B cell (primary cell): ENCODE measurements around the gene CFAP61. TPM values are rescaled to one million over a fixed set of nuclear protein-coding genes. Genes with fewer than 3 reads are reported as not detected.

Experiments used
- ATAC-seq: fragments of 200-7000 bp; cut with Tn5 transposase; one replicate; pipeline ENCODE4 v1.10.0; 2021; ENCODE audit warnings: low read depth, mild to moderate bottlenecking, moderate number of reproducible peaks, moderate library complexity
- CTCF ChIA-PET: fragments of 350-600 bp; sonication (Branson Sonifier 250); formaldehyde crosslinking; loops from one replicate; lab custom pipeline; 2021; ENCODE audit warnings: antibody characterized with exemption, inconsistent platforms; lab: Charles Lee
- POLR2A ChIA-PET: fragments of 350-600 bp; sonication (Branson Sonifier 250); formaldehyde crosslinking; loops from one replicate; lab custom pipeline; 2021; ENCODE audit warnings: antibody characterized with exemption; lab: Charles Lee
- DNase-seq: peaks from one replicate; pipeline ENCODE4 v3.0.0; 2013
- H2AFZ ChIP-seq: 2 replicates; pipeline ENCODE4 v1.6.1; 2012; ENCODE audit warnings: mild to moderate bottlenecking, low read depth, low read length; ENCODE audit not compliant: insufficient read depth, poor library complexity, severe bottlenecking
- H3K27ac ChIP-seq, 2 donors: 1 replicate in 1 of 2; 2 replicates in 1 of 2; pipeline ENCODE4 v1.5.1; 2012 to 2013; ENCODE audit warnings: low read length in 2 of 2, mild to moderate bottlenecking in 2 of 2, moderate library complexity in 1 of 2
- H3K27me3 ChIP-seq, 4 experiments: fragments of 200-600 bp in 1 of 4; sonication (generic) in 1 of 4; replicated peaks in 1 of 4; 1 replicate in 2 of 4; 2 replicates in 2 of 4; pipeline versions ENCODE4 v1.6.1 to v1.7.0; 2013 to 2016; ENCODE audit warnings: low read length in 3 of 4, mild to moderate bottlenecking in 2 of 4, mixed read lengths in 1 of 4, moderate library complexity in 1 of 4; ENCODE audit not compliant: insufficient read depth in 4 of 4, control insufficient read depth in 3 of 4; ENCODE audit errors: control extremely low read depth in 1 of 4
- H3K36me3 ChIP-seq, 2 experiments: replicated peaks in 1 of 2; 1 replicate in 1 of 2; 2 replicates in 1 of 2; pipeline versions ENCODE4 v1.6.1 to v1.7.1; 2013; ENCODE audit warnings: low read length in 1 of 2; ENCODE audit not compliant: insufficient read depth in 2 of 2, control insufficient read depth in 1 of 2; ENCODE audit errors: control extremely low read depth in 1 of 2, extremely low read depth in 1 of 2
- H3K4me1 ChIP-seq, 2 donors: fragments of 200-600 bp in 1 of 2; sonication (generic) in 1 of 2; 1 replicate in 1 of 2; 2 replicates in 1 of 2; pipeline versions ENCODE4 v1.5.1 to v1.6.1; 2013 to 2017; ENCODE audit warnings: low read length in 2 of 2; ENCODE audit not compliant: control insufficient read depth in 2 of 2, insufficient read depth in 2 of 2
- H3K4me2 ChIP-seq: replicated peaks from 2 replicates; pipeline ENCODE3; 2012; ENCODE audit warnings: mild to moderate bottlenecking, low read depth, low read length; ENCODE audit not compliant: poor library complexity, severe bottlenecking
- H3K4me3 ChIP-seq, 5 experiments: fragments of 200-600 bp in 1 of 5; sonication (generic) in 1 of 5; 1 replicate in 3 of 5; 2 replicates in 2 of 5; pipeline versions ENCODE4 v1.5.1 to v1.7.0; 2011 to 2016; ENCODE audit warnings: low read length in 4 of 5, mild to moderate bottlenecking in 4 of 5, low read depth in 2 of 5, control low read depth in 1 of 5, moderate library complexity in 1 of 5; ENCODE audit not compliant: insufficient read depth in 1 of 5; ENCODE audit errors: control extremely low read depth in 1 of 5, extremely low read depth in 1 of 5
- H3K79me2 ChIP-seq: fragments of 200-600 bp; sonication (generic); one replicate; pipeline ENCODE4 v1.6.0; 2016; ENCODE audit warnings: low read length; ENCODE audit not compliant: control insufficient read depth, insufficient read depth
- H3K9ac ChIP-seq: fragments of 200-600 bp; sonication (generic); 2 replicates; pipeline ENCODE4 v1.6.1; 2017; ENCODE audit warnings: mild to moderate bottlenecking, low read length, moderate library complexity
- H3K9me3 ChIP-seq, 3 donors: one replicate each; pipeline versions ENCODE4 v1.6.1 to v1.7.1; 2013; ENCODE audit warnings: low read length in 2 of 3; ENCODE audit not compliant: control insufficient read depth in 2 of 3, insufficient read depth in 1 of 3; ENCODE audit errors: control extremely low read depth in 1 of 3
- H4K20me1 ChIP-seq: 2 replicates; pipeline ENCODE4 v1.6.0; 2012; ENCODE audit warnings: mild to moderate bottlenecking, low read length; ENCODE audit not compliant: insufficient read depth, control insufficient read depth, poor library complexity, severe bottlenecking
- H3K27ac Mint-ChIP-seq: one replicate; pipeline ENCODE4 v1.8.0; 2021; ENCODE audit warnings: mixed read lengths
- H3K27me3 Mint-ChIP-seq: one replicate; pipeline ENCODE4 v1.8.0; 2021; ENCODE audit warnings: mixed read lengths
- H3K4me1 Mint-ChIP-seq: one replicate; pipeline ENCODE4 v1.8.0; 2021; ENCODE audit warnings: mixed read lengths
- H3K4me3 Mint-ChIP-seq: one replicate; pipeline ENCODE4 v1.8.0; 2021; ENCODE audit warnings: mixed read lengths
- H3K9me3 Mint-ChIP-seq: one replicate; pipeline ENCODE4 v1.8.0; 2022; ENCODE audit warnings: mixed read lengths; ENCODE audit not compliant: insufficient read depth
- EZH2 ChIP-seq: IDR thresholded peaks from 2 replicates; pipeline ENCODE4 v1.6.1; 2012; ENCODE audit warnings: borderline replicate concordance, low read depth, mild to moderate bottlenecking, moderate library complexity, low read length; ENCODE audit not compliant: insufficient read depth, poor library complexity, severe bottlenecking
- WGBS: methylation state at CpG from one replicate; pipeline ENCODE4 v1.1.5; 2013; ENCODE audit warnings: missing lambda C conversion rate; ENCODE audit not compliant: insufficient coverage; 5-methylcytosine and 5-hydroxymethylcytosine counted together
- intact Hi-C: fragments of 100-400 bp; cut with micrococcal nuclease; formaldehyde crosslinking; loops from one replicate; pipeline ENCODE4 v1.10.0; 2022
- polyA plus RNA-seq: library from polyadenylated mRNA; depleted of rRNA; stranded (reverse); fragments of >200 nt; gene quantifications from 2 replicates; pipeline ENCODE4 v1.2.3, GENCODE V29; 2012
- total RNA-seq, 2 donors: library from RNA; stranded (reverse); fragments of 120-200 nt in 1 of 2; gene quantifications; 1 replicate in 1 of 2; 2 replicates in 1 of 2; pipeline versions ENCODE4 v1.2.3 to v1.2.4, GENCODE V29; 2013 to 2022
- TF ChIP-seq, protein P1 (sequence below): fragments of 200-600 bp; IDR thresholded peaks from one replicate; pipeline ENCODE4 v1.8.0; 2022; ENCODE audit warnings: antibody characterized with exemption, mild to moderate bottlenecking

Gene CFAP61
- total and polyA plus RNA-seq, 2 donors (not counting 1 experiment from before 2014, with no cell fraction given), result not detected

- WGBS, result 100% methylated on average over 5 of the region's 8 CpGs
- Histone ChIP-seq H4K20me1 (no peaks in the 10 kb centered on the region), H3K9me3 (no peaks in the 10 kb centered on the region), H2AFZ (no peak overlapping the region), H3K9ac (no peak overlapping the region), H3K79me2 (no peaks in the 10 kb centered on the region), H3K36me3 (no peaks in the 10 kb centered on the region), H3K4me2 (no peak overlapping the region), H3K4me1 (peaks cover 0 to 4% of the 10 kb centered on the region in 2 donors), H3K27me3 (peaks cover 0 to 4% (median 0%) of the 10 kb centered on the region in 4 experiments), H3K27ac (no peak overlapping the region), H3K4me3 (no peak overlapping the region)
- Mint-ChIP-seq H3K4me1 (peaks cover 3% of the 10 kb centered on the region), H3K4me3 (no peak overlapping the region), H3K27me3 (peaks cover 15% of the 10 kb centered on the region), H3K9me3 (no peaks in the 10 kb centered on the region), H3K27ac (no peak overlapping the region)
- TF ChIP-seq, protein P1, sequence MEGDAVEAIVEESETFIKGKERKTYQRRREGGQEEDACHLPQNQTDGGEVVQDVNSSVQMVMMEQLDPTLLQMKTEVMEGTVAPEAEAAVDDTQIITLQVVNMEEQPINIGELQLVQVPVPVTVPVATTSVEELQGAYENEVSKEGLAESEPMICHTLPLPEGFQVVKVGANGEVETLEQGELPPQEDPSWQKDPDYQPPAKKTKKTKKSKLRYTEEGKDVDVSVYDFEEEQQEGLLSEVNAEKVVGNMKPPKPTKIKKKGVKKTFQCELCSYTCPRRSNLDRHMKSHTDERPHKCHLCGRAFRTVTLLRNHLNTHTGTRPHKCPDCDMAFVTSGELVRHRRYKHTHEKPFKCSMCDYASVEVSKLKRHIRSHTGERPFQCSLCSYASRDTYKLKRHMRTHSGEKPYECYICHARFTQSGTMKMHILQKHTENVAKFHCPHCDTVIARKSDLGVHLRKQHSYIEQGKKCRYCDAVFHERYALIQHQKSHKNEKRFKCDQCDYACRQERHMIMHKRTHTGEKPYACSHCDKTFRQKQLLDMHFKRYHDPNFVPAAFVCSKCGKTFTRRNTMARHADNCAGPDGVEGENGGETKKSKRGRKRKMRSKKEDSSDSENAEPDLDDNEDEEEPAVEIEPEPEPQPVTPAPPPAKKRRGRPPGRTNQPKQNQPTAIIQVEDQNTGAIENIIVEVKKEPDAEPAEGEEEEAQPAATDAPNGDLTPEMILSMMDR, result no peak
- no peak for TF ChIP-seq EZH2
- ChIA-PET CTCF (no interaction called here), POLR2A (no interaction called here)
- intact Hi-C loops, result no loop called here
- no peak for DNase-seq
- ATAC-seq, result no peak
These were observed 150.4 kb downstream of the CFAP61 start for GRCh38 chr20:20202768-20203167.

DNA sequence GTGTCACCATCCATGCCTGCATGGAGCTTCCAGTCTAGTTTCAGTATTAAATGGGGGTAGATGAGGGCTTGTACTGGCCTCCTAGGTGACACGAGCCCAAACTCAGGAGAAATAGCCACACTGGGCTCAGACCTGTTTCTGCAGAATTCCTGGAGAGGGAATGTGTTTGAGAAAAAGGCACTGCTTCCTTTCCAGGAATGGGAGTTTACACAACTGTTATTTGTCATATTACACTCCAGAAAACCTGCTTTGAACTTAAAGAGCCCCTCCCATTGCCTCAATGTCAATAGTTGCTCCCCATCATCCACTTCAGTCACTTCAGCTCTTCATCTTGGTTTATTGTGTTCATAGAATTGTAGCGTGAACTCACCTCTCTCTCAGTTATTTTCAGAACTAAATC lies 151.5 kb downstream of the CFAP61 start:
- intact Hi-C loops, result no loop called here
- TF ChIP-seq, protein P1, result no peak
- no peak for TF ChIP-seq EZH2
- no peaks in the 10 kb centered on the region for H3K36me3 ChIP-seq
- no peaks in the 10 kb centered on the region for H3K79me2 ChIP-seq
- POLR2A ChIA-PET, result no interaction called here
- ATAC-seq (no peak), DNase-seq (no peak)
- Mint-ChIP-seq H3K4me3 (no peak overlapping the region), H3K27ac (no peak overlapping the region), H3K9me3 (no peaks in the 10 kb centered on the region), H3K4me1 (peaks cover 3% of the 10 kb centered on the region), H3K27me3 (peaks cover 15% of the 10 kb centered on the region)
- H3K27ac ChIP-seq, result no peak overlapping the region
- no peak overlapping the region for H2AFZ ChIP-seq
- H3K9ac ChIP-seq, result no peak overlapping the region
- H4K20me1 ChIP-seq, result no peaks in the 10 kb centered on the region
- peaks cover 0 to 4% of the 10 kb centered on the region in 2 donors for H3K4me1 ChIP-seq
- CTCF ChIA-PET, result no interaction called here
- WGBS, result no CpG with 5 or more reads among the region's 2 CpGs
- H3K9me3 ChIP-seq, result no peaks in the 10 kb centered on the region
- H3K4me3 ChIP-seq, result no peak overlapping the region
- peaks cover 0 to 4% (median 0%) of the 10 kb centered on the region in 4 experiments for H3K27me3 ChIP-seq
- no peak overlapping the region for H3K4me2 ChIP-seq
